ENCODE results near the gene HOXA10.

Gene HOXA10

DNA sequence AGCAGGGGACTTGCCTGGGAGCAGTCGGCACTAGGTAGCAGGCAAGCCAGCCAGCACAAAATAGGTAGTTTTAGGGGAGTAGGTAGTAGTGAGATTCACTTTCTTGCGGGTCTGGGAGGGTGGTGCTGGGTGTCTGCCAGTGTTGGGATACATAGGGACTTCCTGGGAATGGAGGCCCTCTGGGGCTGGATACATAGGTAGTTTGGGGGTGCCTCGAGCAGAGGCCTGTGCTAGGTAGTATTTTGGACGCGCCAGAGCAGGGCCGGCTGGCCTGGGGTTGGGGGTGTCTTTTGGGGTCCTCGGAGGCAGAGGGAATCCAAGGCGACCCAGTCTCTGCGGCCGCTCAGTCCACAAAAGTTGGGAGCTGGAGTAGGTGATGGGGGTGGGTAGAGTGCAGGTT, 19.8 kb downstream of the HOXA10 start:
- DNase-seq, result no peak

DNA sequence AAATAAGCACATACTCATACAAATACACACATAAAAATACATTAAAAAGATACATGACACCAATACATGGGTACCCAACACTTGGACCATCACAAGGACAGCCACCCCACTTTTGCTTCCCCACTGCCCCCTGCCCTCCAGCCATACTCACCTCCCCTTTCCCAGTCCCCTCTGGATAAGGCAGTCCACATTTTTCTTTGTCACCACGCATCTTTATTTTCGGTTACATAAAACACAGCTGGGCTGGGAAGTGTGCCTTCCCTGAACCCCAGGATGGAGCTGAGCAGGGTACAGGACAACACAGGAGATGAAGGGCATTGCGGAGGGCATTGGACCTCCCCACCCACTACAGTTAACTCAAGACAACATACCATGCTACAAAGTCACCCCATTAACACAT, 20.6 kb downstream of the HOXA10 start:
- no peak for DNase-seq

DNA sequence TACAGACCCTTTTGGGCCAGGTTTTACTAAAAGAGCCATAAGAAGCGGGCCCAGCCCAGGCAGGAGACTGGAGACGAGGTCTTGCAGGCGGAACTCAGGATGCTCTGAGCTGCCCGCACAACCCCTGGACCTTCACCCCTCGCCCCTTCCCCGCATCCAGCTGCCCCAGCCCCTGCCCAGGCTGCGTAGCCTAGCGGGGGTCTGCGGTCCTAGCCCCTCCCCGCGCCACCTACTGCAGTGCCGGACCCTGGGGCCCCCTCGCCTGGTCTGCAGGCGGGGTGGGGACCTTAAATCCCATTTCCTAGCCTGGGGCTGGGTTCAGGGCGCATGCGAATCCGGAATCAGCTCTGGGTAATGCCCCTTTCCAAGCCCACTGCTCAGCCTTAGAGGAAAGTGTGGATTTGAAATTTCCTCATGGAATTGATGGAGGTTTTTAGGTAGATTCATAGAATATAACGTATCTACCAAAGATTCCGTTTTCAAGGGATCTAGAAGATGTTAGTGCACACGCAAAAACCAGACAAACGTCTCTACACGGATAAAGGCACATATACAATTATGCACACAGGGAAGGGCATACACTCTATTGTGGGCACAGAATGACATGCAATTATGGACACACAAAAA, 21.2 kb downstream of the HOXA10 start:
- DNase-seq, result no peak

DNA sequence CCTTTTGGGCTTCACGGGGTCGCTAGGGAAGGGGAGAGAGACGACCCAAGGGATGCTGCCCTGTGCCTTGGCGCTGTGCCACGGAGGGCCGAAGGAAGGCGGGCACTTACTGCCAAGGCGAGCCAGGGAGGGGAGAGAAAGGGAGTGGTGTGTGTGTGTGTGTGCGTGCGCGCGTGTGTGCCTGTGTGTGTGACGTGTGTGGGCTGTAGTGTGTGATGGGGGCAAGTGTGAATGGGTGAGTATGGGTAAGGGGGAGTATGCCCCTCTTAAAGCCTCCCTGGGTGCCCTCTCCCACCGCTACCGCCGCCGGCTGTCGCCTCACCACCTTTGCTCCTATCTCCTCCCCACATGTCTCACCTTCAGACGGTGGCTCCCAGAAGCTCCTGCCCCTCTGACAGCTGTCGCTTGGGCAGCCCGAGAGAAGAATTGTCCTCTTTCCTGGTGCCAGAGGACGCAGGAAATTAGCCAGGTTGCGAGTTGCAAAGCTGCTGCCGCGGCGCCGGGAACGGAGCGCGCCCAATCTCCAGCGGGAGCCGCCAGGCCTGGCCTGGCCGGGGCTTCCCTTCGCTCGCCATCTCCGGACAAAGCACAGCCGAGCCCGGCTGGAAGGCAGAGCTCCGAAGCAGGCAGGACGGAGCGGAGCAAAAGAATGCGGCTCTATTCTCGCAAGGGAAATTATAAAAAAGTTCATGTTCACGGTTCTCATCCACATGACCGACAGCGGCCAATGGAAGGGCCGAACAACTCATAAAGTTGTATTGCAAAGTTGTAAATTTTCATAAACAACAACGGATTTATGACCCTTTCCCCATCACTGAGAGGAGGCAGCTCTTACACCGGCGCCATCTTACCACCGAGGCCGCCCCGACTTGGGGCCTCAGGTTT, 21.9 kb downstream of the HOXA10 start, which contains the start of gene HOXA3:
Gene HOXA3, minus strand, starts transcription at position 653 of the 885 bp plus-strand sequence. CDS start 41,943 bp downstream, outside the sequence.
- no peak for DNase-seq

DNA sequence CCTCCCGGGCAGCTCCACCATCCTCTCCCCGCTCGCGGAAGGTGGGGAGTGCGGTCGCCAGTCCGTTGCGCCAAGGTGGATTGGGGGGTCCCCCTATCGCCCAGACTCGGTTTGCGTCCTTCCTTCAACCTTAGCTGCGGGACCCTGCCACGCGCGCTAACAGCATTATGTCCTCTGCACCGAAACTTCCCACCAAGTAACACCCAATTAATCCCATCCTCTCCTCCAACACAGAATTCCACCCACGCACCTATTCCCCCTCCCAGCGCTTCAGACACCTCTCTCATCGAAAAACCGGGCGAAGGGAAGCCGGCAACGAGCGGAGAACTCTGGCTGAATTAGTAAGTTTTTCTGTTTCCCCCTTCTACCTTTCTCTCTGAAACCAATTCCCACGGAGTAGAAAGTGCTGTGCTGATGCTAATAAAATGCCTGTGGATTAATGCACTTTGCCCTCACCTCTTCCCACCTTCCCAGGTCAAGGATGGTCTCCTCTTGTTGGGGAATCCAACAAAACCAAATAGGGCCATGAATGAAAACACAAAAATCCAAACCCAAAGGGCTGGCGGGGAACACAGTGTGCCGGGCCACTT, 22.7 kb downstream of the HOXA10 start:
- DNase-seq, result no peak

DNA sequence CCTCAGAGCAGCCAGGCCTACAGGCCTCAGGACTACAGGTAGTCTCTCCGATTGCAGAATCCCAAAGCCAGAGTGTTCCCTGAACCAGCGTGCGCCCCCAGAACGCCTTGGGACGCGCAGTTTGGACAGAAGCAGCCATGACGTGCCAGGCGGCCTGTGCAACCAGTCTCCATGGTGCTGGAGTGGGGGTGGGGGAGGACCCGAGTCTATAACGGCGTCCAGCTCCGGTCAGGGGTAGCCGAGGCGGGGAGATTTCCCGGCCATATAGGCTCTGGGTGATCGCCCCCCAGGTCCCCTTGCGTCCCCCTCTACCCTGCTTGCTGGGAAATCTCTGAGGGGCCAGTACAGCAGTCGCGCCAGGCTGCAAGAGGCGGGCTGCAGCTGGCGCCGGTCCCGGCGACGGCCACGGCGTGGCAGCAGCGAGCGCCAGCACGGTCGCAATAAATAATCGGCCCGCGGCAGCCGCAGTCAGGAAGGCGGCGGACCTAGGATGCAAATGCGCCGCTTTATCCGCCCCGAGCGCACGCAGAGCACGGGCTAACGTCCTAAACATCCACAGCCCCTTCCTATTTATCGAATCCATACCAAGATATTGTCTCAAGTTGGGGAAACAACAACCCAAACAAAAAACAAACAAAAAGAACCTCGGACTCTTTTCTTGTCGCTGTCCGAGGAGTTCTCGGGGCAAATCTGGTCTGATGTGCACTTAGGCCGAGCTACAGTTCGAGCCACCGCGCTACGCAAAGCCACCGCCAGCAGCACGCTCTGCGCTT, 23.4 kb downstream of the HOXA10 start:
- no peak for DNase-seq

DNA sequence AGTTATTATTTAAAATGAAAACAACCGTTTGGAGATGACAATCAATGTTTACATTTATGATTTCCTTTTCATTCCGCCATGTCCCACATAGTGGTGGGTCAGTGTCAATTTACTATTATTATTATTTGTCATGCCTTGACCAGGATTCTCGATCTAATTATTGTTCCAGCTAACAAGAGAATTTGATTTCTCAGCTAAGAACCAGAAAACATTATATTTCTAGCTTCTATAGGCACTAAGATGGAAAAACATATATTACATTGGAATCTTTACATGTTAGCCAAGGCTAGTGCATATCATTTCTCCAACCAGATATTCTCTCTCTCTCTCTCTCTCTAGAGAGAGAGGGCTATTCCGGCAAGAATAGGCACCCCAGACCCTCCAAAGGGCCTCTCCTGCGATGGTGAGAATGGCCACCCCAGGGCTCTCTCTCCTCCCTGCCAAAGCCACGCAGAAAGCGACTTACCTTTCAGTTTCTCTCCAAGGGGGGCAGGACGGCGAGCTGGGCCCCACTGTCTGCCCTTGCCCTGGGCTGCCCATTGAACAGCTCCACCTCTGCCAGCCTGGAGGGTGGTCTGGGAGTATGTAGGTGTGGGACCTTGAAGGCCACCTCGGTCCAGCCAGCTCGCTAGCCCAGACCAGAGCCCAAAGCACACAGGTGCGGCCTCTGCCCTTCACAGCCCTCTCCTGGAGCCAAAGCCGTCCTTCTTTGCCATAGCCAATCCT, 24.1 kb downstream of the HOXA10 start:
- DNase-seq, result no peak

DNA sequence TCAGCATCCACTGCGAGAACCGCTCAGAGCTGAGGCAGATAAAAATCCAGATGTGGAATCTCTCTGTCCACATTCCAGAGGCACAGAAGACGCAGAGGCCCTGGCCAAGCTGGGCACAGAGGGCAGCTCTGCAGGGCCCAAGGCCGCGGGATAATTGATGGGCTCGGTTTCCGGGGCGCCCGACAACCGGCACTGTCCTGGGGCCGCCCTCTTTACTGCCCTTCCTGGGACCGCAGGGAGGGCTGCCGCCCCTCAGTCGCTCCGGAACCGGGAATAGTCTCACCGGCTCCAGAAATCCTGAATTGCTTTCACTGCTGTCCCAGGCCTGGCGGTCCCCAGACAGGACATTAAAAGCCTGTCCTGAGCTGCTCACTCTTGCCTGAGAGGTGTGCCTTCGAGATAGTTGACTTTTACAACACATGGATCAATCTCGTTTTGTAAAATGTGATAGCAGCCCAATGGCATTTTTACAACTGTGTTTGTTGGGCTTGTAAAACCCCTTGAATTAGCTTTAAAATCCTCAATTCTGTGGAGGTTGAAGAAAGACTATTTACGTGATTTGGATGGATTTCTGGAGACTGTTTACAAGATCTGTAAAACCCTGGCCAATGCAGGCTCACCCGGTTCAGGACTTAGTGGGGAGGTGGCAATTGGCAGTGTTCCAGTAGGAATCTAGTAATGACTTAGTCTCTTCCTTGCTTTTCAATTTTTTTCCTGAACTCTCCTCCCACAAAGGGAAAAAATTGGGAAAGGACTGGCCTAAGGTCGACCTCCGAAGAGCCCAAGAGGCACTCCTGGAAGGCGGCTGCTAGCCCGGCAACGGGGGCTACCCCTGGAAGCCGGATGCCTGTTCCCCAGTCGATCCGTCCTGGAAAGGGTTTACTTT, 25.1 kb downstream of the HOXA10 start:
- DNase-seq, result no peak

DNA sequence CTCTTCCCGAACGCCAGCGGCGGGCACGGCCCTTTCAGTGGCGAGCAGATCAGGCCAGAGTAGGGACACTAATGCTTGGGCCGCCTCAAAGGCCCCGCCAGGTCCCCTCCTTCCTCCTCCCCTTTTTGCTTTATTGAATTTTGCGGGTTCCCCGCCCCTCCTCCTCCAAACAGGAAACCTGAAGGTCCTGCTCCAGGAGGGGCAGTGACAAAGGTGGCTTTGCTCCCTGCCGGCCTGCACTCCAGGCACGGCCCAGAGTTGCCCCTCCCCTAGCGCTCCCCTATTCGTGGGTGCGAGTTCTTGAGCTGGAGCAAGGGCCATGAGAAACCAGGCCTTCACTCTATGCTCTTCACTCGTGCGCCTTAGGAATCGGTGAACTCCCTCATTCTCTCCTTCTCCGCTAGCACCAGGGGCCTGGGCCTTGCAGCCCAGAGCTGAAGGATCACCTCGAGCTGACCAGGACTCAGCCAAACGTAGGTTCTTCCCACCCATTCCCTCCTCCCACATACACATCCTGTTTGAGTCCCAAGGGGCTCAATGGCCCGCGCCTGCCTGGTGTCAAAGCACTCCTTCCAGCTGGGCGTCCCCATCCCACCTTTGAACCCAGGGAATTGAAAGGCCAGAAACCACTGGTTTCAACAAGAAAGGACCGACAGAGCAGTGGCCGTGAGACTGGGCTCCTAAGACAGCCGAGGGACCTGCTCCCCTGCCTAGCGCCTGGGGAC, 25.9 kb downstream of the HOXA10 start:
- no peak for DNase-seq

DNA sequence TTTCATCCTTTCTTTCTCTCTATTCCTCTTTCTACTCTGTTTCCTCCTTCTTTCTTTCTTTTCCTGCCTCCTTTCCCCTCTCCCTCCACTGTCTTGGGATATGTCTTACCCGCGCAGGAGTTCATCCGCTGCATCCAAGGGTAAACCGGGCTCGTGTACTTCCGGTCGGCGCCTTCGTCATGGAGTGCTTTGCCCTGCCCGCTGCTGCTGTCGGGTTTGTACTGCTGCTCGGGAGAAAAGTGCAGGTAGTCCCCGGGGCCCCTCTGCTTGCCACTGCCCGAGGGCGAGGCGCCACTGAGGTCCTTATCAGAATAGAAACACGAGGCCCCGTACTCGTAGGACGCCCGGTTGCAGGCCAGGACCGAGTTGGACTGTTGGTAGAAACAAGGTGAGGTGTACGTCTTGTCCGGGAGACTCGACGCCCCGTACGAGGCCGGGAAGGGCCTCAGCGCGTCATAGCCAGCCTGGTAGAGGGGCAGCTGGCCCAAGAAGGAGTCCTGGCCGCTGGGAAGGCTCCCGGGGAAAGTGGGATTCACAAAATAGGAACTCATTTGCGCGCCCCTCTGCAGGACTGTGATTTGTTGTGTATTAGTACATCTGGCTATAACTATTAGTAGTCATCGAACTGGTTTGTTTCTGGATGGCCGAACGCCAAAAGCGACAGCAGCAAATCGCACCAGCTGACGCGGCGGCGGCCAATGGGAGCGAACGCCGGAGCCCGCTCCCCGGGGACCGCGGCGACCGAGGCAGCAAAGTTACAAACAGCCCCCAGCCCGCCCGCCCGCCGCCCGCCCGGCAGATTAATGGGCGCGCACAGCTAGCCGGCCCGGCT, 26.7 kb downstream of the HOXA10 start, which contains the start of gene HOXA6:
Gene HOXA6, minus strand, starts transcription at position 576 of the 832 bp plus-strand sequence. Its CDS starts 25 bp downstream, at position 551.
- no peak for DNase-seq

DNA sequence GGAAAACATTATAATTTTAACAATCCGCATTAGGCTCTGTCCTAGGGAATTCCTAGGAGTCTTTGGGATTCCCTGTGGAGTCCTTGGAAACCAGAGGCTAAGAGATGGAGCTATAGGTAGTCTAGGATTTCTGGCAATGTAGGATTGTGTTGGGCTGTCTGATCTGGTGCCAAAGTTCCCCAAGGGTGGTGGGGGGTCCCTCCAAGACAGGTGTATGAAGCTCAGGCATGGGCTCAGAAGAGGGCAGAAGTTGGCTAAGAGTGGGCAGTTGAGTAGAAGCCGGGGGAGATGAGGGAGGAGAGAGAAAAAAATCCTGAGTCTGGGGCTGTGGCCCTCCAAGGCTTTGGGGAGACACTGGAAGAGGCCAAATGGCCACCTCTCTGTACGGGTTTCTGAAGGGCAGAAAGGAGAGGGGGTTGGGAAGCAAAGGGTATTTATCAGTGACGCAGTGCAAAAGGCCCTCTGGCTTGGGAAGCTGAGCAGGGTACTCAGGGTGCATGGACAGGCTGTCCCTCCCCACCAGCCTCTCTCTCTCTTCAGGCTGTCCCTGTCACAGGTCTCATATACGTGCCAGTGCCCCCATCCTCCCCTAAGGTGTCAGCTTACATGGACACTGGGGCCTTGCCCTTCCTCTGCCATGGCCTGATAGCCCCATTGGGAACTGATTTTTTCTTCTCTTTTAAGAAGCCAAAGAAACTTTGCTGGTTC, 27.5 kb downstream of the HOXA10 start:
- no peak for DNase-seq

DNA sequence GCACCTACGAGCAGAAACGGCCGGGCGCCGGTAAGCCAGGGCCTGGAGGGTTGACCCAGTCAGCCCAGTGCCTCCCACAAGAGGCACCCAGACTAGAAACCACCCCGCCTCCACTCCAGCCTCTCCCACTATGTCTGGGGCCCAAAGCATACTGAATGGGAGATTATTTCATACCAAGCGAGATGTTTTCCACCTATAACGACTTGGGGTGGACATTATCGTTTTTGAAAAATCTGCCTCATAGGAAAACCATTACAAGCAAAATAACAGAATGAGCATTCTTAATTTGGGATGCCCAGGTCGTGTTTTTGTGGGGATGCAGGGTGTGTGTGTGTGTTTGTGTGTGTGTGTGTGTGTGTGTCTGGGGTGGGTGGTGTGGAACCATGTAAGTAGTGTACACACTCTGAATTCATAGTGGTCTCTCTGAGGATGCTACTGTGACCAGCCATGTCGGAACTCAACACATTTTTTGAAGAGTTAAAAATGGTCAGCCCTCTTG, 28.2 kb downstream of the HOXA10 start:
- DNase-seq, result no peak

DNA sequence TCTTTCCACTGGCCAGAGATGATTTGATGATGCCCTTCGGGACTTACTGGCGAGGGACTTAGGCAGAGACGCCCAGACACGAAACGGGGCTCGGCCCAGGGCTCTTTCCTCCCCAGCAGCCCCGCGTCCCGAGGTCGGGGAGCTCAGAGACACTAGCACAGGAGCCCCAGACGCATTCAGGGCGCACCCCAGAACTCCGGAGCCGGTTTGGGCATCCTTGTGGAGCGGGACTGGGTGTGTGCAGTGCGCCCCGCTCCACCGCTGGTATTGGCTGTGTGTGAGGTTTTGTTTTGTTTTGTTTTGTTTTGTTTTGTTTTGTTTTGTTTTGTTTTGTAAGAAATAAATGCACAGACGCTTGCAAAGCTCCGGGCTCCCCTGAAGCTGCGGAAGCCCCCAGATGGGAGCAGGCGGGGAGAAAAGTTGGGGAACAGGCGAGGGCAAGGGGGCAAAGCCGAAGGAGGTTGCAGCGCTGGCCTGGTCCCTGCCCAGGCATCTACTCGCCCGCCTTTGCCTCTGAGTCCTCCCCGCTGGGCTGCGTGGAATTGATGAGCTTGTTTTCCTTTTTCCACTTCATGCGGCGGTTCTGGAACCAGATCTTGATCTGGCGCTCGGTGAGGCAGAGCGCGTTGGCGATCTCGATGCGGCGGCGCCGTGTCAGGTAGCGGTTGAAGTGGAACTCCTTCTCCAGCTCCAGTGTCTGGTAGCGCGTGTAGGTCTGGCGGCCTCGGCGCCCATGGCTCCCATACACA, 28.8 kb downstream of the HOXA10 start:
- no peak for DNase-seq

DNA sequence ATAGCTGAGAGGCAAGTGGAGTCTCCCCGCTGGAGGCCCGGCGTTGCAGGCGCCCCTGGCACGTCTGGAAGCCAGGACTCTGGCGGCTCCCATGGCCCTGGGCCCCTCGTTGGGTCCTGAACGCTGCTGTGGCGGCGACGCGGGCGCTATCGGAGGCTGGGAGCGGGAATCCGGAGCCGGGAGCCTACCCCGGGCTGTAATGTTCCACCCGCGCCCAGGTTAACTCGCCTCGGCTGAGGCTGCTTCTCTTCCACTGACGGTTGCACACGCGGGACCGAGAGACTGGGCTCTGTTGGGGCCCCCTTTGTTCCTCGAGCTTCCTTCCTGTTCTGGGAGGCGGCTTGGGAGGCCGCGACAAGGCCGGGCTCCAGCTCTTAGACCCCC, 29.3 kb downstream of the HOXA10 start:
- DNase-seq, result no peak

DNA sequence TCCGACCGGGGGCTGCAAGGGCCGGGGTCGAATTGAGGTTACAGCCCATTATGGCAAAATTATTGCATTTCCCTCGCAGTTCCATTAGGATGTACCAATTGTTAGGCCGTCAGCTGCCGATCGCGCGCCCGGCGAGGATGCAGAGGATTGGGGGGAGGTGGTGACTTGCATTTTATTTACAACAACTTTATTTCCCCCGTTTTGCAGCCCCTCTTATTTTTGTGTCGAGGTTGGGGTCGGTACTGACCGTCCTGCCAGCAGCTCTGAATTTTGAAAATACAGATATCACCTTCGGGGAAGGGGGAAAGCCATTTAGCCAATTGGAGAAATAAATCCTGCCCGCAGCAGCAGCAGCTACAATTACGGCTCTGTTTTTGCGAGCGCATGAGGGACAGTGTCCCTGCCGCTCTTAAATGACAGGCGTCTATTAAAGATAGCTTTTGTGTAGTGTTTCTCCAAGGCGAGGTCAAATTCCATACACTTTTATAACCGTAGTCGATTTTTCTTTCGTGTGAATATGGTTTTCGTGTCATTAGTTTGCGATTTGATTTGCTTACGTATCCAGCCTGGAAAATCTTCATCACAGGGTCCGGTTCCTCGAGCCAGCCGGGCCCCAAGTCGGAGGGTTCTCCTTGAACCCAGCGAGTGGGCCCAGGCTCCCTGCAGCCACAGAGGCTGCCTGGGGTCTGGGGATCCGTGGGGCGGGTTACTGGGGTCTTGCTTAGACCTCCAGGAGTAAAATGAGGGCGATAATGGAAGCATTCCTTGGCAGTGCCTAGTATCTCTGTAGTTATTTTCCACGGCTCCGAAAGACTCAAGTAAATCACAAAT, 30.0 kb downstream of the HOXA10 start:
- DNase-seq, result no peak

DNA sequence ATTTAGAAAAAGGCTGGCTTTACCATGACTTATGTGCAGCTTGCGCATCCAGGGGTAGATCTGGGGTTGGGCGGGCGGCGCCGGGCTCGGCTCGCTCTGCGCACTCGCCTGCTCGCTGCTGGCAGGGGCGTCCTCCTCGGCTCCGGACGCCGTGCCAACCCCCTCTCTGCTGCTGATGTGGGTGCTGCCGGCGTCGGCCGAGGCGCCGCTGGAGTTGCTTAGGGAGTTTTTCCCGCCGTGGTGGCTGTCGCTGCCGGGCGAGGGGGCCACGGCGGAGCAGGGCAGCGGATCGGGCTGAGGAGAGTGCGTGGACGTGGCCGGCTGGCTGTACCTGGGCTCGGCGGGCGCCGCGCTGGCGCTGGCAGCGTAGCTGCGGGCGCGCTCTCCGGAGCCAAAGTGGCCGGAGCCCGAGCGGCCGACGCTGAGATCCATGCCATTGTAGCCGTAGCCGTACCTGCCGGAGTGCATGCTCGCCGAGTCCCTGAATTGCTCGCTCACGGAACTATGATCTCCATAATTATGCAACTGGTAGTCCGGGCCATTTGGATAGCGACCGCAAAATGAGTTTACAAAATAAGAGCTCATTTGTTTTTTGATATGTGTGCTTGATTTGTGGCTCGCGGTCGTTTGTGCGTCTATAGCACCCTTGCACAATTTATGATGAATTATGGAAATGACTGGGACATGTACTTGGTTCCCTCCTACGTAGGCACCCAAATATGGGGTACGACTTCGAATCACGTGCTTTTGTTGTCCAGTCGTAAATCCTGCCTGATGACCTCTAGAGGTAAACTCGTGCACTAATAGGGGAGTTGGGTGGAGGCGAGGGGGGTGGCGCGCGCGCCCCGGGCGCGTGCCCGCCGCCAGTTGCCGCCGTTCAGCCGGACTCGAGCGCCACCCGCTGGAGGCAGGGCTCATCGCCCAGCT, 30.8 kb downstream of the HOXA10 start, which contains the start of gene HOXA5:
Gene HOXA5, minus strand, starts transcription at position 659 of the 927 bp plus-strand sequence. Its CDS starts 74 bp downstream, at position 585.
- DNase-seq, result no peak
